Measurements from ENCODE around the gene KAZN.

KAZN gene

DNA sequence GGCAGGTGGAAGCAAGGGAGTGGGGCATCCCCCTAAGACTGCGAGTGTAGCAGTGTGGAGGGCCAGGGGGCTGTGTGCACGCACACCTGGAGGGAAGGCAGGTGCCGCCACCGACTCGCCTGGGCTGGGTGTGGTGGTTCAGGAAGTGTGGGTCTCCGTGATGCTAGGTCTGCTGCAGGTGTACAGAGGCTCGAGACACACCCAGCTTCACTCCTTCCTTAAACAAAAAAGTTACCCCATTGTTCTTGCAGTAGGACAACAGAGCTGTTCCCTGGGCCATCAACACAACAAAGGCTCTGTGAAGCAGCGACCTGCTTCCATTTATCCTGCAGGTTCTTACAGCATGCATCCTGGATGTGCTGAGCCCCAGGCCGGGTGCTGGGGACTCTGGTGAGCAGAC, 454.7 kb downstream of the KAZN start:
- ChIA-PET POLR2A (no interaction called here), CTCF (interaction anchor here (0.6 to 0.8 kb wide), 3 partner anchors 26 to 1385 kb away, joined by 3 to 5 read pairs (median 3); no protein-coding TSS in a partner anchor)
- H3K9me3 ChIP-seq (ENCODE audit: control insufficient read depth, insufficient read depth, low read depth, low read length) = no peaks in the 10 kb centered on the region

DNA sequence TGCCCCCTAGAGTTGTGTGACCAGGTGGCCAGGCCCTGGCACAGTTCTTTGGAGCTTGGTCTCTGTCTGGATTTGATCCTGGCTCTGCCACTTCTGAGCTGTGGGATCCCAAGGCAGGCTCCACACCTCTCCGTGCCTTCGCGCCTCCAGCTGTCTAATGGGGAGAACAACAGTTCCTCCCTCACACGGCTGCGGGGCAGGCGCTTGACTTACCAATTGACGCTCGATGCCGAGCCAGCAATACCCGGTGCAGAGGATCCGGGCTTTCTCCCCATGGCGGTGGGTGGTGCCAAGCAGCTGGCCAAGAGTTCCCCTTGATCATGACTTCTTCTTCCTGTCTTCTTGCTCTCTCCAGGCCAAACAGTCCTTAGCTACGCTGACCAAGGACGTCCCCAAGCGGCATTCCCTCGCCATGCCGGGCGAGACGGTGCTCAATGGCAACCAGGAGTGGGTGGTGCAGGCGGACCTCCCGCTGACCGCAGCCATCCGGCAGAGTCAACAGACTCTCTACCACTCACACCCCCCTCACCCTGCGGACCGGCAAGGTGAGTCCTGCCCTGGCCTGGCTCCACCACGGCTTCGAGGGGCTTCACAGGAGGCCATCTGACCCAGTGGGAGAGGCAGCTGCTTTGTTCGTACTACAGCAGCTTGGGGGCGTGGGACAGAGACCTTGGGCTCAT, 457.4 kb downstream of the KAZN start:
- Histone ChIP-seq H3K9me3 (ENCODE audit: control insufficient read depth, insufficient read depth, low read depth, low read length) (no peaks in the 10 kb centered on the region), H3K4me1 (ENCODE audit: control insufficient read depth, insufficient read depth, low read length) (no peaks in the 10 kb centered on the region), H3K36me3 (ENCODE audit: control insufficient read depth in 2 of 2, insufficient read depth in 1 of 2, low read length in 2 of 2) (peaks cover 0 to 63% of the 10 kb centered on the region in 2 experiments; a peak in 1 of 3 replicates), H3K4me3 (ENCODE audit: low read depth, low read length) (no peak overlapping the region), H3K27ac (ENCODE audit: extremely low read depth, low read depth, low read length) (no peak overlapping the region)
- TF ChIP-seq, protein P1, sequence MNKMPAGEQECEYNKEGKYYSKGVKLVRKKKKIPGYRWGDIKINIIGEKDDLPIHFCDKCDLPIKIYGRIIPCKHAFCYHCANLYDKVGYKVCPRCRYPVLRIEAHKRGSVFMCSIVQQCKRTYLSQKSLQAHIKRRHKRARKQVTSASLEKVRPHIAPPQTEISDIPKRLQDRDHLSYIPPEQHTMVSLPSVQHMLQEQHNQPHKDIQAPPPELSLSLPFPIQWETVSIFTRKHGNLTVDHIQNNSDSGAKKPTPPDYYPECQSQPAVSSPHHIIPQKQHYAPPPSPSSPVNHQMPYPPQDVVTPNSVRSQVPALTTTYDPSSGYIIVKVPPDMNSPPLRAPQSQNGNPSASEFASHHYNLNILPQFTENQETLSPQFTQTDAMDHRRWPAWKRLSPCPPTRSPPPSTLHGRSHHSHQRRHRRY (tag by site-specific recombination; IDR thresholded peaks at IDR 0.05) = no peak
- no peak for TF ChIP-seq ZNF529 (tag by site-specific recombination; IDR thresholded peaks at IDR 0.05; ENCODE audit: insufficient replicate concordance)
- no peak for TF ChIP-seq ZBTB7A (tag by site-specific recombination; IDR thresholded peaks at IDR 0.05; ENCODE audit: low read depth)
- TF ChIP-seq ZNF76 (tag by site-specific recombination; IDR thresholded peaks at IDR 0.05; ENCODE audit: borderline replicate concordance, low read depth) = no peak
- no peak for TF ChIP-seq ZBTB48 (tag by site-specific recombination; IDR thresholded peaks at IDR 0.05)
- TF ChIP-seq MEIS1 (CRISPR knock-in tag; IDR thresholded peaks at IDR 0.05; ENCODE audit: borderline replicate concordance) = no peak
- TF ChIP-seq, protein P2, sequence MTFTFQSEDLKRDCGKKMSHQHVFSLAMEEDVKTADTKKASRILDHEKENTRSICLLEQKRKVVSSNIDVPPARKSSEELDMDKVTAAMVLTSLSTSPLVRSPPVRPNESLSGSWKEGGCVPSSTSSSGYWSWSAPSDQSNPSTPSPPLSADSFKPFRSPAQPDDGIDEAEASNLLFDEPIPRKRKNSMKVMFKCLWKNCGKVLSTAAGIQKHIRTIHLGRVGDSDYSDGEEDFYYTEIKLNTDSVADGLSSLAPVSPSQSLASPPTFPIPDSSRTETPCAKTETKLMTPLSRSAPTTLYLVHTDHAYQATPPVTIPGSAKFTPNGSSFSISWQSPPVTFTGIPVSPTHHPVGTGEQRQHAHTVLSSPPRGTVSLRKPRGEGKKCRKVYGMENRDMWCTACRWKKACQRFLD (tag by site-specific recombination; IDR thresholded peaks at IDR 0.05) = no peak
- TF ChIP-seq, protein P3, sequence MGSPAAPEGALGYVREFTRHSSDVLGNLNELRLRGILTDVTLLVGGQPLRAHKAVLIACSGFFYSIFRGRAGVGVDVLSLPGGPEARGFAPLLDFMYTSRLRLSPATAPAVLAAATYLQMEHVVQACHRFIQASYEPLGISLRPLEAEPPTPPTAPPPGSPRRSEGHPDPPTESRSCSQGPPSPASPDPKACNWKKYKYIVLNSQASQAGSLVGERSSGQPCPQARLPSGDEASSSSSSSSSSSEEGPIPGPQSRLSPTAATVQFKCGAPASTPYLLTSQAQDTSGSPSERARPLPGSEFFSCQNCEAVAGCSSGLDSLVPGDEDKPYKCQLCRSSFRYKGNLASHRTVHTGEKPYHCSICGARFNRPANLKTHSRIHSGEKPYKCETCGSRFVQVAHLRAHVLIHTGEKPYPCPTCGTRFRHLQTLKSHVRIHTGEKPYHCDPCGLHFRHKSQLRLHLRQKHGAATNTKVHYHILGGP (tag by site-specific recombination; IDR thresholded peaks at IDR 0.05) = no peak
- TF ChIP-seq, protein P4, sequence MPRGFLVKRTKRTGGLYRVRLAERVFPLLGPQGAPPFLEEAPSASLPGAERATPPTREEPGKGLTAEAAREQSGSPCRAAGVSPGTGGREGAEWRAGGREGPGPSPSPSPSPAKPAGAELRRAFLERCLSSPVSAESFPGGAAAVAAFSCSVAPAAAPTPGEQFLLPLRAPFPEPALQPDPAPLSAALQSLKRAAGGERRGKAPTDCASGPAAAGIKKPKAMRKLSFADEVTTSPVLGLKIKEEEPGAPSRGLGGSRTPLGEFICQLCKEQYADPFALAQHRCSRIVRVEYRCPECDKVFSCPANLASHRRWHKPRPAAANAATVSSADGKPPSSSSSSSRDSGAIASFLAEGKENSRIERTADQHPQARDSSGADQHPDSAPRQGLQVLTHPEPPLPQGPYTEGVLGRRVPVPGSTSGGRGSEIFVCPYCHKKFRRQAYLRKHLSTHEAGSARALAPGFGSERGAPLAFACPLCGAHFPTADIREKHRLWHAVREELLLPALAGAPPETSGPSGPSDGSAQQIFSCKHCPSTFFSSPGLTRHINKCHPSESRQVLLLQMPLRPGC (tag by site-specific recombination; IDR thresholded peaks at IDR 0.05) = no peak
- no peak for TF ChIP-seq ZNF548 (tag by site-specific recombination; IDR thresholded peaks at IDR 0.05)
- TF ChIP-seq, protein P5, sequence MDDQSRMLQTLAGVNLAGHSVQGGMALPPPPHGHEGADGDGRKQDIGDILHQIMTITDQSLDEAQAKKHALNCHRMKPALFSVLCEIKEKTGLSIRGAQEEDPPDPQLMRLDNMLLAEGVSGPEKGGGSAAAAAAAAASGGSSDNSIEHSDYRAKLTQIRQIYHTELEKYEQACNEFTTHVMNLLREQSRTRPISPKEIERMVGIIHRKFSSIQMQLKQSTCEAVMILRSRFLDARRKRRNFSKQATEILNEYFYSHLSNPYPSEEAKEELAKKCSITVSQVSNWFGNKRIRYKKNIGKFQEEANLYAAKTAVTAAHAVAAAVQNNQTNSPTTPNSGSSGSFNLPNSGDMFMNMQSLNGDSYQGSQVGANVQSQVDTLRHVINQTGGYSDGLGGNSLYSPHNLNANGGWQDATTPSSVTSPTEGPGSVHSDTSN (CRISPR knock-in tag; IDR thresholded peaks at IDR 0.05) = no peak
- no peak for TF ChIP-seq ZNF514 (tag by site-specific recombination; IDR thresholded peaks at IDR 0.05)
- POLR2A ChIA-PET = no interaction called here
- CTCF ChIA-PET = interaction anchor here (1.2 to 2.1 kb wide), 2 partner anchors 7 to 9 kb away, joined by 7 read pairs; no protein-coding TSS in a partner anchor

More for the DNA sequence above, 454.7 kb downstream of the KAZN start:
- Histone ChIP-seq H3K36me3 (ENCODE audit: control insufficient read depth in 2 of 2, insufficient read depth in 1 of 2, low read length in 2 of 2) (peaks cover 0 to 42% of the 10 kb centered on the region in 2 experiments; a peak in 1 of 3 replicates), H3K4me1 (ENCODE audit: control insufficient read depth, insufficient read depth, low read length) (no peaks in the 10 kb centered on the region), H3K4me3 (ENCODE audit: low read depth, low read length) (no peak overlapping the region), H3K27ac (ENCODE audit: extremely low read depth, low read depth, low read length) (no peak overlapping the region)
- TF ChIP-seq MEIS1 (CRISPR knock-in tag; IDR thresholded peaks at IDR 0.05; ENCODE audit: borderline replicate concordance) (no peak), ZNF184 (tag by site-specific recombination; IDR thresholded peaks at IDR 0.05) (no peak), ZNF791 (tag by site-specific recombination; IDR thresholded peaks at IDR 0.05) (no peak), ZNF621 (tag by site-specific recombination; IDR thresholded peaks at IDR 0.05) (no peak), ZNF174 (tag by site-specific recombination; IDR thresholded peaks at IDR 0.05) (no peak), ZNF629 (tag by site-specific recombination; IDR thresholded peaks at IDR 0.05) (no peak), TCF7L2 (IDR thresholded peaks at IDR 0.05; ENCODE audit: borderline replicate concordance, low read depth, low read length) (no peak), KLF8 (tag by site-specific recombination; IDR thresholded peaks at IDR 0.05) (no peak)
- TF ChIP-seq, protein P6, sequence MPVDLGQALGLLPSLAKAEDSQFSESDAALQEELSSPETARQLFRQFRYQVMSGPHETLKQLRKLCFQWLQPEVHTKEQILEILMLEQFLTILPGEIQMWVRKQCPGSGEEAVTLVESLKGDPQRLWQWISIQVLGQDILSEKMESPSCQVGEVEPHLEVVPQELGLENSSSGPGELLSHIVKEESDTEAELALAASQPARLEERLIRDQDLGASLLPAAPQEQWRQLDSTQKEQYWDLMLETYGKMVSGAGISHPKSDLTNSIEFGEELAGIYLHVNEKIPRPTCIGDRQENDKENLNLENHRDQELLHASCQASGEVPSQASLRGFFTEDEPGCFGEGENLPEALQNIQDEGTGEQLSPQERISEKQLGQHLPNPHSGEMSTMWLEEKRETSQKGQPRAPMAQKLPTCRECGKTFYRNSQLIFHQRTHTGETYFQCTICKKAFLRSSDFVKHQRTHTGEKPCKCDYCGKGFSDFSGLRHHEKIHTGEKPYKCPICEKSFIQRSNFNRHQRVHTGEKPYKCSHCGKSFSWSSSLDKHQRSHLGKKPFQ (tag by site-specific recombination; IDR thresholded peaks at IDR 0.05) = no peak
- TF ChIP-seq, protein P7, sequence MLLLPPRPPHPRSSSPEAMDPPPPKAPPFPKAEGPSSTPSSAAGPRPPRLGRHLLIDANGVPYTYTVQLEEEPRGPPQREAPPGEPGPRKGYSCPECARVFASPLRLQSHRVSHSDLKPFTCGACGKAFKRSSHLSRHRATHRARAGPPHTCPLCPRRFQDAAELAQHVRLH (tag by site-specific recombination; IDR thresholded peaks at IDR 0.05) = no peak

All from HEK293 (cell line).